ENCODE measurements around the gene TTC3. TPM values are rescaled to one million over a fixed set of nuclear protein-coding genes. Genes with fewer than 3 reads are reported as not detected.
"Not testable (repeated sequence)": the region's sequence is repeated elsewhere in the genome, so short reads cannot be mapped to it uniquely, and the experiment has no call there.

The TTC3 gene
- total RNA-seq, 1 donor from 2014 or later, result 302 TPM

GRCh38 chr21:37196847-37197246 lies 123.8 kb downstream of the TTC3 start:
- DNase-seq (ENCODE audit: low read depth), result no peak

- no peak for DNase-seq (ENCODE audit: low read depth)
Measured at GRCh38 chr21:37197746-37198145, 124.7 kb downstream of the TTC3 start.

GRCh38 chr21:37199057-37199924 lies 126.2 kb downstream of the TTC3 start:
- peak; percentile 72 for DNase-seq (ENCODE audit: low read depth)

- DNase-seq (ENCODE audit: low read depth), result no peak
Measured at GRCh38 chr21:37200641-37201480, 127.8 kb downstream of the TTC3 start.

GRCh38 chr21:37202221-37203110 lies 129.4 kb downstream of the TTC3 start:
- DNase-seq (ENCODE audit: low read depth), result no peak

- no peak for DNase-seq (ENCODE audit: low read depth)
Measured at GRCh38 chr21:37204580-37204979, 131.5 kb downstream of the TTC3 start.

GRCh38 chr21:37206496-37206895 lies 133.4 kb downstream of the TTC3 start:
- DNase-seq (ENCODE audit: low read depth), result peak; percentile 29

- peak; percentile 41 for DNase-seq (ENCODE audit: low read depth)
Measured at GRCh38 chr21:37207441-37208009, 134.5 kb downstream of the TTC3 start.

GRCh38 chr21:37208056-37208721 lies 135.1 kb downstream of the TTC3 start:
- DNase-seq (ENCODE audit: low read depth), result no peak

- DNase-seq (ENCODE audit: low read depth), result peak; percentile 74
Measured at GRCh38 chr21:37208741-37209225, 135.7 kb downstream of the TTC3 start.

- no peak for DNase-seq (ENCODE audit: low read depth)
Measured at GRCh38 chr21:37210130-37210529, 137.1 kb downstream of the TTC3 start.

- no peak for DNase-seq (ENCODE audit: low read depth)
Measured at GRCh38 chr21:37210799-37211198, 137.7 kb downstream of the TTC3 start.

GRCh38 chr21:37214952-37215351 lies 141.9 kb downstream of the TTC3 start:
- DNase-seq (ENCODE audit: low read depth), result no peak

- DNase-seq (ENCODE audit: low read depth), result no peak
Measured at GRCh38 chr21:37219761-37220432, 146.8 kb downstream of the TTC3 start.

- DNase-seq (ENCODE audit: low read depth), result peak; percentile 28
Measured at GRCh38 chr21:37220433-37220980, 147.5 kb downstream of the TTC3 start.

- DNase-seq (ENCODE audit: low read depth), result peak; percentile 72
Measured at GRCh38 chr21:37220981-37221664, 148.1 kb downstream of the TTC3 start.

GRCh38 chr21:37222248-37222647 lies 149.2 kb downstream of the TTC3 start:
- DNase-seq (ENCODE audit: low read depth), result not testable (repeated sequence)

- no peak for DNase-seq (ENCODE audit: low read depth)
Measured at GRCh38 chr21:37223804-37224345, 150.8 kb downstream of the TTC3 start.
